ENCODE measurements around the gene DIS3. TPM values are rescaled to one million over a fixed set of nuclear protein-coding genes. Genes with fewer than 3 reads are reported as not detected.

The DIS3 gene
- total and polyA plus RNA-seq, 9 of the 15 experiments (the other 6 are each of a cell fraction or from before 2014, with no cell fraction given), result 6.0 to 48.9 (median 34.2) TPM

- TF ChIP-seq, protein P1, sequence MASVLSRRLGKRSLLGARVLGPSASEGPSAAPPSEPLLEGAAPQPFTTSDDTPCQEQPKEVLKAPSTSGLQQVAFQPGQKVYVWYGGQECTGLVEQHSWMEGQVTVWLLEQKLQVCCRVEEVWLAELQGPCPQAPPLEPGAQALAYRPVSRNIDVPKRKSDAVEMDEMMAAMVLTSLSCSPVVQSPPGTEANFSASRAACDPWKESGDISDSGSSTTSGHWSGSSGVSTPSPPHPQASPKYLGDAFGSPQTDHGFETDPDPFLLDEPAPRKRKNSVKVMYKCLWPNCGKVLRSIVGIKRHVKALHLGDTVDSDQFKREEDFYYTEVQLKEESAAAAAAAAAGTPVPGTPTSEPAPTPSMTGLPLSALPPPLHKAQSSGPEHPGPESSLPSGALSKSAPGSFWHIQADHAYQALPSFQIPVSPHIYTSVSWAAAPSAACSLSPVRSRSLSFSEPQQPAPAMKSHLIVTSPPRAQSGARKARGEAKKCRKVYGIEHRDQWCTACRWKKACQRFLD (CRISPR knock-in tag; IDR thresholded peaks at IDR 0.05), result no peak
- TF ChIP-seq NR2C1 (IDR thresholded peaks at IDR 0.05) (peak; percentile 88), NR2C1 (tag; IDR thresholded peaks at IDR 0.05) (peak; percentile 87), ETV1 (tag; conservative IDR thresholded peaks at IDR 0.05; ENCODE audit: low read depth) (0 out of 2 replicates have a peak, but pooled peaks have one; percentile 23), TCF7 (IDR thresholded peaks at IDR 0.05; ENCODE audit: borderline replicate concordance) (0 out of 2 replicates have a peak, but pooled peaks have one; percentile 55), KHSRP (IDR thresholded peaks at IDR 0.05) (no peak), KAT8 (IDR thresholded peaks at IDR 0.05; ENCODE audit: low read depth) (no peak), CHD2 (IDR thresholded peaks at IDR 0.05; ENCODE audit: low read depth, low read length) (peak; percentile 56), NCOA6 (IDR thresholded peaks at IDR 0.05) (peak; percentile 78), PHF8 (IDR thresholded peaks at IDR 0.05; ENCODE audit: borderline replicate concordance, low read length) (peak; percentile 84; the same call in 1 of the 2 replicates), HMGN3 (IDR thresholded peaks at IDR 0.05; ENCODE audit: borderline replicate concordance, extremely low read depth, insufficient read length, low read depth, low read length) (peak; percentile 30), CCNT2 (IDR thresholded peaks at IDR 0.05; ENCODE audit: borderline replicate concordance, extremely low read depth, insufficient read length, low read depth, low read length) (peak; percentile 63)
- TF ChIP-seq, protein P2, sequence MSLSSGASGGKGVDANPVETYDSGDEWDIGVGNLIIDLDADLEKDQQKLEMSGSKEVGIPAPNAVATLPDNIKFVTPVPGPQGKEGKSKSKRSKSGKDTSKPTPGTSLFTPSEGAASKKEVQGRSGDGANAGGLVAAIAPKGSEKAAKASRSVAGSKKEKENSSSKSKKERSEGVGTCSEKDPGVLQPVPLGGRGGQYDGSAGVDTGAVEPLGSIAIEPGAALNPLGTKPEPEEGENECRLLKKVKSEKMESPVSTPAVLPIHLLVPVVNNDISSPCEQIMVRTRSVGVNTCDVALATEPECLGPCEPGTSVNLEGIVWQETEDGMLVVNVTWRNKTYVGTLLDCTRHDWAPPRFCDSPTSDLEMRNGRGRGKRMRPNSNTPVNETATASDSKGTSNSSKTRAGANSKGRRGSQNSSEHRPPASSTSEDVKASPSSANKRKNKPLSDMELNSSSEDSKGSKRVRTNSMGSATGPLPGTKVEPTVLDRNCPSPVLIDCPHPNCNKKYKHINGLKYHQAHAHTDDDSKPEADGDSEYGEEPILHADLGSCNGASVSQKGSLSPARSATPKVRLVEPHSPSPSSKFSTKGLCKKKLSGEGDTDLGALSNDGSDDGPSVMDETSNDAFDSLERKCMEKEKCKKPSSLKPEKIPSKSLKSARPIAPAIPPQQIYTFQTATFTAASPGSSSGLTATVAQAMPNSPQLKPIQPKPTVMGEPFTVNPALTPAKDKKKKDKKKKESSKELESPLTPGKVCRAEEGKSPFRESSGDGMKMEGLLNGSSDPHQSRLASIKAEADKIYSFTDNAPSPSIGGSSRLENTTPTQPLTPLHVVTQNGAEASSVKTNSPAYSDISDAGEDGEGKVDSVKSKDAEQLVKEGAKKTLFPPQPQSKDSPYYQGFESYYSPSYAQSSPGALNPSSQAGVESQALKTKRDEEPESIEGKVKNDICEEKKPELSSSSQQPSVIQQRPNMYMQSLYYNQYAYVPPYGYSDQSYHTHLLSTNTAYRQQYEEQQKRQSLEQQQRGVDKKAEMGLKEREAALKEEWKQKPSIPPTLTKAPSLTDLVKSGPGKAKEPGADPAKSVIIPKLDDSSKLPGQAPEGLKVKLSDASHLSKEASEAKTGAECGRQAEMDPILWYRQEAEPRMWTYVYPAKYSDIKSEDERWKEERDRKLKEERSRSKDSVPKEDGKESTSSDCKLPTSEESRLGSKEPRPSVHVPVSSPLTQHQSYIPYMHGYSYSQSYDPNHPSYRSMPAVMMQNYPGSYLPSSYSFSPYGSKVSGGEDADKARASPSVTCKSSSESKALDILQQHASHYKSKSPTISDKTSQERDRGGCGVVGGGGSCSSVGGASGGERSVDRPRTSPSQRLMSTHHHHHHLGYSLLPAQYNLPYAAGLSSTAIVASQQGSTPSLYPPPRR (CRISPR knock-in tag; IDR thresholded peaks at IDR 0.05; ENCODE audit: borderline replicate concordance), result 0 out of 2 replicates have a peak, but pooled peaks have one; percentile 47
- TF ChIP-seq, protein P3, sequence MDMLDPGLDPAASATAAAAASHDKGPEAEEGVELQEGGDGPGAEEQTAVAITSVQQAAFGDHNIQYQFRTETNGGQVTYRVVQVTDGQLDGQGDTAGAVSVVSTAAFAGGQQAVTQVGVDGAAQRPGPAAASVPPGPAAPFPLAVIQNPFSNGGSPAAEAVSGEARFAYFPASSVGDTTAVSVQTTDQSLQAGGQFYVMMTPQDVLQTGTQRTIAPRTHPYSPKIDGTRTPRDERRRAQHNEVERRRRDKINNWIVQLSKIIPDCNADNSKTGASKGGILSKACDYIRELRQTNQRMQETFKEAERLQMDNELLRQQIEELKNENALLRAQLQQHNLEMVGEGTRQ (CRISPR knock-in tag; IDR thresholded peaks at IDR 0.05), result 0 out of 2 replicates have a peak, but pooled peaks have one; percentile 16
- TF ChIP-seq, protein P4, sequence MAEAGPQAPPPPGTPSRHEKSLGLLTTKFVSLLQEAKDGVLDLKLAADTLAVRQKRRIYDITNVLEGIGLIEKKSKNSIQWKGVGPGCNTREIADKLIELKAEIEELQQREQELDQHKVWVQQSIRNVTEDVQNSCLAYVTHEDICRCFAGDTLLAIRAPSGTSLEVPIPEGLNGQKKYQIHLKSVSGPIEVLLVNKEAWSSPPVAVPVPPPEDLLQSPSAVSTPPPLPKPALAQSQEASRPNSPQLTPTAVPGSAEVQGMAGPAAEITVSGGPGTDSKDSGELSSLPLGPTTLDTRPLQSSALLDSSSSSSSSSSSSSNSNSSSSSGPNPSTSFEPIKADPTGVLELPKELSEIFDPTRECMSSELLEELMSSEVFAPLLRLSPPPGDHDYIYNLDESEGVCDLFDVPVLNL (CRISPR knock-in tag; IDR thresholded peaks at IDR 0.05; ENCODE audit: low read depth), result peak; percentile 98
- TF ChIP-seq, protein P5, sequence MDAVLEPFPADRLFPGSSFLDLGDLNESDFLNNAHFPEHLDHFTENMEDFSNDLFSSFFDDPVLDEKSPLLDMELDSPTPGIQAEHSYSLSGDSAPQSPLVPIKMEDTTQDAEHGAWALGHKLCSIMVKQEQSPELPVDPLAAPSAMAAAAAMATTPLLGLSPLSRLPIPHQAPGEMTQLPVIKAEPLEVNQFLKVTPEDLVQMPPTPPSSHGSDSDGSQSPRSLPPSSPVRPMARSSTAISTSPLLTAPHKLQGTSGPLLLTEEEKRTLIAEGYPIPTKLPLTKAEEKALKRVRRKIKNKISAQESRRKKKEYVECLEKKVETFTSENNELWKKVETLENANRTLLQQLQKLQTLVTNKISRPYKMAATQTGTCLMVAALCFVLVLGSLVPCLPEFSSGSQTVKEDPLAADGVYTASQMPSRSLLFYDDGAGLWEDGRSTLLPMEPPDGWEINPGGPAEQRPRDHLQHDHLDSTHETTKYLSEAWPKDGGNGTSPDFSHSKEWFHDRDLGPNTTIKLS (IDR thresholded peaks at IDR 0.05; ENCODE audit: borderline replicate concordance, low read depth), result peak; percentile 57; the same call in 1 of the 2 replicates
These were observed 54.0 kb downstream of the DIS3 start, which contains the start of the genes BORA and MZT1 (continued) for GRCh38 chr13:72727417-72728289.
